Progenitor cell of endocrine pancreas (in vitro differentiated cells): ENCODE results near the gene DAPK1. TPM values are rescaled to one million over a fixed set of nuclear protein-coding genes. Genes with fewer than 3 reads are reported as not detected.
"Not testable (repeated sequence)": the region's sequence is repeated elsewhere in the genome, so short reads cannot be mapped to it uniquely, and the experiment has no call there.

Experiments used
- DNase-seq: peaks from one replicate; pipeline ENCODE4 v3.0.0; 2021; ENCODE audit warnings: low spot score; ENCODE audit not compliant: unreplicated experiment
- H3K27ac Mint-ChIP-seq: 2 replicates; pipeline ENCODE4 v1.8.0; 2021; ENCODE audit warnings: mild to moderate bottlenecking, moderate library complexity, mixed read lengths
- H3K27me3 Mint-ChIP-seq: 2 replicates; pipeline ENCODE4 v1.8.0; 2021; ENCODE audit warnings: mixed read lengths
- H3K36me3 Mint-ChIP-seq: 2 replicates; pipeline ENCODE4 v1.8.0; 2022; ENCODE audit warnings: mixed read lengths; ENCODE audit not compliant: insufficient read depth
- H3K4me1 Mint-ChIP-seq: 2 replicates; pipeline ENCODE4 v1.8.0; 2021; ENCODE audit warnings: low read depth, mixed read lengths
- H3K4me3 Mint-ChIP-seq: 2 replicates; pipeline ENCODE4 v1.8.0; 2021; ENCODE audit warnings: low read depth, mild to moderate bottlenecking, moderate library complexity, mixed read lengths
- H3K9me3 Mint-ChIP-seq: 2 replicates; pipeline ENCODE4 v1.8.0; 2021; ENCODE audit warnings: low read depth, mixed read lengths
- CTCF ChIP-seq: fragments of 200-600 bp; sonication (generic); IDR thresholded peaks from one replicate; pipeline ENCODE4 v1.5.0; 2021; ENCODE audit warnings: antibody characterized with exemption, mild to moderate bottlenecking; ENCODE audit not compliant: unreplicated experiment
- total RNA-seq: library from RNA; stranded (reverse); gene quantifications from 2 replicates; pipeline ENCODE4 v1.2.1, GENCODE V29; 2021

The DAPK1 gene
- total RNA-seq, 1 donor from 2014 or later: 202 TPM

GRCh38 chr9:87543251-87543650 is 45.6 kb downstream of the DAPK1 start:
- Mint-ChIP-seq H3K4me3 (no peak overlapping the region), H3K27me3 (no peaks in the 10 kb centered on the region), H3K4me1 (peaks cover 8% of the 10 kb centered on the region), H3K36me3 (peaks cover 17% of the 10 kb centered on the region), H3K9me3 (no peaks in the 10 kb centered on the region), H3K27ac (no peak overlapping the region)
- TF ChIP-seq CTCF: no peak
- DNase-seq: no peak

- Mint-ChIP-seq H3K9me3 (no peaks in the 10 kb centered on the region), H3K4me1 (peaks cover 8% of the 10 kb centered on the region), H3K27me3 (no peaks in the 10 kb centered on the region), H3K4me3 (no peak overlapping the region), H3K27ac (peak overlapping the region; percentile 49), H3K36me3 (peaks cover 18% of the 10 kb centered on the region)
- DNase-seq: no peak
- no peak for TF ChIP-seq CTCF
These were observed 48.2 kb downstream of the DAPK1 start for GRCh38 chr9:87545858-87546257.

GRCh38 chr9:87546704-87547103 is 49.0 kb downstream of the DAPK1 start:
- no peak for DNase-seq
- Mint-ChIP-seq H3K36me3 (peaks cover 13% of the 10 kb centered on the region), H3K9me3 (no peaks in the 10 kb centered on the region), H3K27me3 (no peaks in the 10 kb centered on the region), H3K4me3 (no peak overlapping the region), H3K27ac (no peak overlapping the region), H3K4me1 (peaks cover 8% of the 10 kb centered on the region)
- TF ChIP-seq CTCF: no peak

- no peak for TF ChIP-seq CTCF
- Mint-ChIP-seq H3K4me1 (peaks cover 8% of the 10 kb centered on the region), H3K27ac (peak overlapping the region; percentile 13), H3K27me3 (no peaks in the 10 kb centered on the region), H3K4me3 (no peak overlapping the region), H3K36me3 (peaks cover 14% of the 10 kb centered on the region), H3K9me3 (no peaks in the 10 kb centered on the region)
- no peak for DNase-seq
These were observed 50.0 kb downstream of the DAPK1 start for GRCh38 chr9:87547671-87548081.

- Mint-ChIP-seq H3K27me3 (no peaks in the 10 kb centered on the region), H3K4me3 (no peak overlapping the region), H3K27ac (no peak overlapping the region), H3K36me3 (peaks cover 13% of the 10 kb centered on the region), H3K4me1 (peaks cover 9% of the 10 kb centered on the region), H3K9me3 (no peaks in the 10 kb centered on the region)
- DNase-seq: no peak
- TF ChIP-seq CTCF: no peak
These were observed 50.5 kb downstream of the DAPK1 start for GRCh38 chr9:87548159-87548558.

- H3K27me3 Mint-ChIP-seq, H3K4me3 Mint-ChIP-seq, DNase-seq, H3K4me1 Mint-ChIP-seq, H3K9me3 Mint-ChIP-seq: not testable (repeated sequence)
- Mint-ChIP-seq H3K27ac (peak overlapping the region; percentile 2), H3K36me3 (peaks cover 11% of the 10 kb centered on the region)
These were observed 51.4 kb downstream of the DAPK1 start for GRCh38 chr9:87549088-87549487.
